Kidney (tissue), 14 donors: Measurements from ENCODE around the gene BHLHA15. TPM values are rescaled to one million over a fixed set of nuclear protein-coding genes. Genes with fewer than 3 reads are reported as not detected.

ENCODE experiments used
- DNase-seq, 5 donors: peaks; one replicate each; pipeline ENCODE4 v3.0.0-alpha.2; 2013 to 2020
- FAIRE-seq: peaks from 2 replicates; lab custom pipeline; 2012; peaks lifted over from hg19 to GRCh38; lab: Jason Lieb, UNC
- H3K27ac ChIP-seq, 2 donors: one replicate each; pipeline ENCODE4 v1.7.0; 2013; ENCODE audit warnings: low read depth in 2 of 2, low read length in 2 of 2, inconsistent platforms in 1 of 2
- H3K27me3 ChIP-seq: one replicate; pipeline ENCODE4 v1.7.1; 2013; ENCODE audit warnings: low read length, inconsistent platforms; ENCODE audit not compliant: control insufficient read depth, insufficient read depth
- H3K36me3 ChIP-seq, 3 donors: one replicate each; pipeline versions ENCODE4 v1.7.0 to v1.7.1; 2013; ENCODE audit warnings: low read length in 3 of 3, control low read depth in 1 of 3, inconsistent platforms in 1 of 3; ENCODE audit not compliant: insufficient read depth in 3 of 3, control insufficient read depth in 2 of 3
- H3K4me1 ChIP-seq, 3 donors: one replicate each; pipeline versions ENCODE4 v1.7.0 to v1.7.1; 2013; ENCODE audit warnings: low read length in 3 of 3, inconsistent platforms in 1 of 3, low read depth in 1 of 3; ENCODE audit not compliant: control insufficient read depth in 2 of 3, insufficient read depth in 2 of 3
- H3K4me3 ChIP-seq, 3 donors: one replicate each; pipeline versions ENCODE4 v1.7.0 to v1.8.1; 2013; ENCODE audit warnings: low read length in 3 of 3, control low read depth in 1 of 3, inconsistent platforms in 1 of 3
- H3K9ac ChIP-seq, 3 donors: one replicate each; pipeline versions ENCODE4 v1.7.0 to v1.7.1; 2013; ENCODE audit warnings: low read length in 3 of 3, control low read depth in 1 of 3, inconsistent platforms in 1 of 3
- H3K9me3 ChIP-seq, 3 donors: one replicate each; pipeline versions ENCODE4 v1.7.0 to v1.7.1; 2013; ENCODE audit warnings: low read length in 3 of 3, control low read depth in 1 of 3, inconsistent platforms in 1 of 3; ENCODE audit not compliant: control insufficient read depth in 2 of 3, insufficient read depth in 1 of 3
- CTCF ChIP-seq: IDR thresholded peaks from 3 replicates; pipeline ENCODE4 v1.5.1; 2012; ENCODE audit warnings: mild to moderate bottlenecking, moderate library complexity, borderline replicate concordance; ENCODE audit not compliant: insufficient read depth; ENCODE audit errors: extremely low read depth
- intact Hi-C: fragments of 100-400 bp; cut with DNase I; formaldehyde crosslinking; loops from one replicate; pipeline ENCODE4 v1.11.1; 2022
- polyA plus RNA-seq: library from polyadenylated mRNA; stranded (reverse); fragments of 350-450 nt; fragmentation: Illumina TruSeq; extraction: RNeasy Lipid Tissue Mini Kit (QIAGEN cat#74804); gene quantifications from one replicate; pipeline ENCODE4 v1.2.3, GENCODE V29; 2014; ENCODE audit warnings: low read depth, low replicate concordance; ENCODE audit not compliant: insufficient read depth
- total RNA-seq: library from RNA; stranded (reverse); fragmentation: NEBNext Ultra II Directional; extraction: Animal tissue kit (Norgen Biotek cat#: 25700); gene quantifications from one replicate; pipeline ENCODE4 v1.2.1, GENCODE V29; 2021
- donor health status: control.
- donor health status: control.
- donor health status: control.
- donor health status: control.
- donor health status: control.
- donor health status: DM: yes; HTN: yes; CAD: no.
- donor health status: Normal renal cell carcinoma (clear cell type).

Gene BHLHA15
- total and polyA plus RNA-seq, 2 donors from 2014 or later, result 3.1 TPM; not detected in 1

- no peak for FAIRE-seq
- Histone ChIP-seq H3K9me3 (no peaks in the 10 kb centered on the region), H3K4me1 (no peaks in the 10 kb centered on the region), H3K27me3 (no peaks in the 10 kb centered on the region), H3K4me3 (no peak overlapping the region), H3K9ac (no peak overlapping the region), H3K27ac (no peak overlapping the region), H3K36me3 (peaks cover 0 to 6% (median 3%) of the 10 kb centered on the region in 3 donors)
- DNase-seq, result no peak
- intact Hi-C loops, result no loop called here
- no peak for TF ChIP-seq CTCF
Measured at GRCh38 chr7:98241674-98242241, 30.5 kb downstream of the BHLHA15 start.

GRCh38 chr7:98242342-98242741 is 31.1 kb downstream of the BHLHA15 start:
- intact Hi-C loops, result no loop called here
- TF ChIP-seq CTCF, result no peak
- DNase-seq, result no peak
- Histone ChIP-seq H3K36me3 (peaks cover 0 to 6% (median 3%) of the 10 kb centered on the region in 3 donors), H3K4me3 (no peak overlapping the region), H3K27ac (no peak overlapping the region), H3K27me3 (no peaks in the 10 kb centered on the region), H3K9me3 (no peaks in the 10 kb centered on the region), H3K9ac (no peak overlapping the region), H3K4me1 (no peaks in the 10 kb centered on the region)
- no peak for FAIRE-seq

GRCh38 chr7:98242934-98243333 is 31.7 kb downstream of the BHLHA15 start:
- Histone ChIP-seq H3K4me3 (no peak overlapping the region), H3K9ac (no peak overlapping the region), H3K27me3 (no peaks in the 10 kb centered on the region), H3K4me1 (no peaks in the 10 kb centered on the region), H3K9me3 (no peaks in the 10 kb centered on the region), H3K27ac (no peak overlapping the region), H3K36me3 (peaks cover 0 to 6% (median 3%) of the 10 kb centered on the region in 3 donors)
- DNase-seq, result no peak
- FAIRE-seq, result no peak
- intact Hi-C loops, result no loop called here
- TF ChIP-seq CTCF, result no peak

- FAIRE-seq (no peak), DNase-seq (no peak)
- Histone ChIP-seq H3K9ac (no peak overlapping the region), H3K27me3 (no peaks in the 10 kb centered on the region), H3K9me3 (no peaks in the 10 kb centered on the region), H3K36me3 (peaks cover 0 to 3% (median 2%) of the 10 kb centered on the region in 3 donors), H3K27ac (no peak overlapping the region), H3K4me1 (peaks cover 0 to 3% (median 0%) of the 10 kb centered on the region in 3 donors), H3K4me3 (no peak overlapping the region)
- intact Hi-C loops, result no loop called here
- TF ChIP-seq CTCF, result no peak
Measured at GRCh38 chr7:98244871-98245270, 33.6 kb downstream of the BHLHA15 start.
